GM12891 (cell line): ENCODE data around the gene COQ10A.

Experiments used
- POLR2A ChIP-seq: IDR thresholded peaks from 2 replicates; pipeline ENCODE4 v1.6.1; 2011; ENCODE audit warnings: low read depth, low read length, control low read depth
- SPI1 ChIP-seq: IDR thresholded peaks from 2 replicates; pipeline ENCODE4 v1.6.1; 2011; ENCODE audit warnings: low read depth, low read length, control low read depth
- TAF1 ChIP-seq: IDR thresholded peaks from 2 replicates; pipeline ENCODE4 v1.6.1; 2011; ENCODE audit warnings: low read depth, low read length, control low read depth

DNA sequence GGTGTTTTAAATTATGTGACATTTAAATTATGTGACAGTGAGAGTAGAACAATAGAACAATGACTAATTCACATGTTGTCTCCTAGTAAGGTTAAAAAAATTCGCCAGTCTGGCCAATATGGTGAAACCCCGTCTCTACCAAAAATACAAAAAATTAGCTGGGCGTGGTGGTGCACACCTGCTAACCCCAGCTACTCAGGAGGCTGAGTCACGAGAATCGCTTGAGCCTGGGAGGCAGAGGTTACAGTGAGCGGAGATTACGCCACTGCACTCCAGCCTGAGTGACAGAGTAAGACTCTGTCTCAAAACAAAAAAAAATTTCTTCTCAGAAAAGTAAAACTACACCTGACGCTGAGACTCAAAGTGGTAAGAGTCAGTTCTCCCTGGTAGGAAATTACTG lies 30.7 kb downstream of the COQ10A start:
- no peak for TF ChIP-seq POLR2A
- no peak for TF ChIP-seq SPI1
- TF ChIP-seq TAF1 = no peak
